WERI-Rb-1 (cell line): ENCODE results near the gene POLDIP3.

Experiments
- DNase-seq: peaks from one replicate; pipeline ENCODE4 v3.0.0-alpha.2; 2020
- H3K27ac ChIP-seq: fragments of 250-450 bp; sonication (Bioruptor Pico); 2 replicates; pipeline ENCODE4 v1.5.1; 2020; ENCODE audit warnings: mild to moderate bottlenecking, moderate library complexity
- H3K27me3 ChIP-seq: fragments of 250-450 bp; sonication (Bioruptor Pico); 2 replicates; pipeline ENCODE4 v1.5.1; 2021; ENCODE audit warnings: mild to moderate bottlenecking, low read depth, moderate library complexity; ENCODE audit not compliant: insufficient read depth, severe bottlenecking
- H3K36me3 ChIP-seq: fragments of 250-450 bp; sonication (Bioruptor Pico); 2 replicates; pipeline ENCODE4 v1.5.1; 2020; ENCODE audit warnings: mild to moderate bottlenecking, moderate library complexity
- H3K4me3 ChIP-seq: 2 replicates; pipeline ENCODE4 v1.5.1; 2011; ENCODE audit warnings: low read depth, mild to moderate bottlenecking, control low read depth, low read length
- H3K9me3 ChIP-seq: fragments of 250-450 bp; sonication (Bioruptor Pico); 2 replicates; pipeline ENCODE4 v1.5.1; 2021; ENCODE audit warnings: mild to moderate bottlenecking, moderate library complexity; ENCODE audit not compliant: severe bottlenecking
- TF ChIP-seq, protein P1 (sequence below): IDR thresholded peaks from 2 replicates; pipeline ENCODE4 v1.5.1; 2011; ENCODE audit warnings: low read depth, mild to moderate bottlenecking, control low read depth, inconsistent platforms, low read length

POLDIP3 gene

DNA sequence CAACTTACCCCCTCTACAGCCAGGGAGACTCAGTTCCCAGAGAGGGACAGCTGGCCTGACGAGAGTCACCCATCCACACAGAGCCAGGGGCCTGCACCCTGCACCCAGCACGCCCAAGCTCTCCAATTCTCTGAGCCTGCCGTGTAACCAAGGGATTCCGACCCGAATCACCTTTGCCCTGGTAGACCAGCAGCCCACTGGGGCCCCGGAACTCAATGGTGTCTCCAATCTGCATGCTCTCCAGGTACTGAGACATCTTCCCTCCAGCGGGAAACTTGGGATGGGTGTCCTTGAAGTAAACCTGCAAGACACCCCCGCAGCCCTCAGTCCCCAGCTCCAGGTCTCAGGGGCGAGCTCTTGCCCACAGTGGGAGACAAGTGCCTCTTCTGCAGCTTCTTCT, 13.3 kb upstream of the POLDIP3 start:
- Histone ChIP-seq H3K4me3 (no peak overlapping the region), H3K27ac (no peak overlapping the region), H3K27me3 (no peaks in the 10 kb centered on the region), H3K9me3 (no peaks in the 10 kb centered on the region), H3K36me3 (peaks cover 64% of the 10 kb centered on the region)
- DNase-seq: no peak
- TF ChIP-seq, protein P1, sequence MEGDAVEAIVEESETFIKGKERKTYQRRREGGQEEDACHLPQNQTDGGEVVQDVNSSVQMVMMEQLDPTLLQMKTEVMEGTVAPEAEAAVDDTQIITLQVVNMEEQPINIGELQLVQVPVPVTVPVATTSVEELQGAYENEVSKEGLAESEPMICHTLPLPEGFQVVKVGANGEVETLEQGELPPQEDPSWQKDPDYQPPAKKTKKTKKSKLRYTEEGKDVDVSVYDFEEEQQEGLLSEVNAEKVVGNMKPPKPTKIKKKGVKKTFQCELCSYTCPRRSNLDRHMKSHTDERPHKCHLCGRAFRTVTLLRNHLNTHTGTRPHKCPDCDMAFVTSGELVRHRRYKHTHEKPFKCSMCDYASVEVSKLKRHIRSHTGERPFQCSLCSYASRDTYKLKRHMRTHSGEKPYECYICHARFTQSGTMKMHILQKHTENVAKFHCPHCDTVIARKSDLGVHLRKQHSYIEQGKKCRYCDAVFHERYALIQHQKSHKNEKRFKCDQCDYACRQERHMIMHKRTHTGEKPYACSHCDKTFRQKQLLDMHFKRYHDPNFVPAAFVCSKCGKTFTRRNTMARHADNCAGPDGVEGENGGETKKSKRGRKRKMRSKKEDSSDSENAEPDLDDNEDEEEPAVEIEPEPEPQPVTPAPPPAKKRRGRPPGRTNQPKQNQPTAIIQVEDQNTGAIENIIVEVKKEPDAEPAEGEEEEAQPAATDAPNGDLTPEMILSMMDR: no peak

DNA sequence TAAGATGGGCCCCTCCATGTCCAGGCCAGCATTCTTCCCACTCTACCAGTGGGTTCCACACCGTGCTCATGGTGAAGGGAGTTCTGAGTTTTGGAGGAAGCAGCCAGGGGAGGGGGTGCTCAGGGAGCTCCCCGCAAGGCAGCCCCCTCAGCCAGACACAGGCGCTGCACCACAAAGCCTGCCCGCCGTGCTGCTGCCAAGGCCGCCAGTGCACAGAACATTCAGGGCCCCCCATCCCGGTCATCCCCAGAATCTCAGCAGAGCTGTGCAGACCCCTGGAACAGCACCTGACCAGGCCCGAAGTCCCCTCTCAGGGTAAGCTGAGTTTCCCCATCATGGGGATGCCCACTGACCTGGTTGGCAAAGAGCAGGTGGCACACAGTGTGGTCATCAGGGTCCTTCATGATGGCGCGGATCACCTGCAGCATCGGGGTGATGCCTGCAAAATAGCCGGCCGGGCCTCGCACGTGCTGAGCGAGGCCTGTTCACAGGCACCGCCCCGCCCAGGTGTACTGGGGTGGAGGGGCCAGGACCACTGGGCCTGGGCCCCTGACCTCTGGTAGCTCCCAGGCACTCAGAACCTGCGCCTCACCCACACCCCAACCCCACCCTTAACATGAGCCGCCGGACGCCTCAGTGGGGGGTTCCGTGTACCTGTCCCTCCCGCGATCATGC, 12.4 kb upstream of the POLDIP3 start:
- Histone ChIP-seq H3K9me3 (no peaks in the 10 kb centered on the region), H3K27ac (no peak overlapping the region), H3K36me3 (peaks cover 60% of the 10 kb centered on the region), H3K27me3 (no peaks in the 10 kb centered on the region), H3K4me3 (no peak overlapping the region)
- TF ChIP-seq, protein P1: no peak
- DNase-seq: no peak

DNA sequence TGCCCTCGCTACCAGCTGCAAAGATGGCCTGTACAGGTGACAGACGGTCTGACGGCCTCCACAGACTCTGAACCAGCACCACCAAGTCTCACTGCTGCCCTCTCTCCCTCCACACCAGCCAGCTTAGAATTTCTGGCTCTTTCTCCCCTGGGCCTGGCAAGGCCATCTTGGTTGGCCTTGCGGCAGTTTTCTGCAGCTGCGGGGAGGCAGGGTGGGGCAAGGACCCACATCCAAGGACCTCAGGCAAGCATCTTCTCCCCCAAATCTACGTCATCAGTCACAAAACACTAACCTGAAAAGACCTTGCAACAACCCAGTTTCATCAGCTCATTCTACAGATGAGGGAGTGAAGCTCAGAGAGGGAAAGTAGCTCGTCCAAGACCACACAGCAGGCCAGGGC, 11.7 kb upstream of the POLDIP3 start:
- Histone ChIP-seq H3K4me3 (no peak overlapping the region), H3K36me3 (peaks cover 53% of the 10 kb centered on the region), H3K27ac (no peak overlapping the region), H3K9me3 (no peaks in the 10 kb centered on the region), H3K27me3 (no peaks in the 10 kb centered on the region)
- TF ChIP-seq, protein P1: no peak
- DNase-seq: no peak

DNA sequence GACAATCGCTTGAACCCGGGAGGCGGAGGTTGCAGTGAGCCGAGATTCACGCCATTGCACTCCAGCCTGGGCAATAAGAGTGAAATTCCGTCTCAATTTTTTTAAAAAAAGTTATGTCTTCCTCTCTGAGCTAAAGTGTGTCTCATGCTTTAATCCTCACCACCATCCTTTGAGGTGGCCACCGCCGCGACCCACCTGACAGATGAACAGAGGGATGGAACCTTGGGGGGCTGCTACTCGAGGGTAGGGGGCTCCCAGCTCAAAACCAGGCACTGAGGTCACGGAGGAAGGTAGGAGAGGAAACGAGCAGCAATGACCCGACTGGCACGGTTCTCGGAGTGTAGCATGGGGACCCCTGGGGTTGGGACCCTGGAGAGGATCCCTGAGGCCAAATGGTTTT, 10.7 kb upstream of the POLDIP3 start:
- Histone ChIP-seq H3K36me3 (peaks cover 45% of the 10 kb centered on the region), H3K27ac (no peak overlapping the region), H3K9me3 (no peaks in the 10 kb centered on the region), H3K4me3 (no peak overlapping the region), H3K27me3 (no peaks in the 10 kb centered on the region)
- TF ChIP-seq, protein P1: no peak
- DNase-seq: no peak

DNA sequence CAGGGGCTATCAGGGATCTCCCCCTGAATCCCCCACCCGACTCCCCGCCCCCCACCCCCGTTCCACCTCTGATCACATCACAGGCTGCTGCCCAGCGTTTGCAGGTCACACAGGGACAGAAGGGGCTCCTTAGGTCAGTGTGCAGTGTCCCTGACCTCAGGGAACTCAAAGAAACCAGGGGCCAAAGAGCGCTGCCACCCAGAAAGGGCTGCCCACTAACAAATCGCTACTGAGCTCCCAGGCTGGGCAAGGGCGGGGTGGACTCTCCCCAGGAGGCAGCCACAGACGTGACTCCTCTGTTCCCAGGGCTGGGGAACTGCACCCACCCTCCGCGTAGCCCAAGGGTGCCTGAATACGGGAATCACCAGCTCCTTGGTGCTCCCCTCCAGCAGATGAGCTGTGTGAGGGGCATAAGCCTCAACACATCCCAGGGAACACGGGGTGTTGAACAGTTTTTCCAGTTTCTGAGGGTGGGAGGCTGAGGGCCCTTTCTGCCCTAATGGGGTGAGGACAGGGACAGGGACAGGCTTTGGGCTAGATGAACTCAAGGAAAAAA, 9.9 kb upstream of the POLDIP3 start:
- H3K36me3 ChIP-seq: peaks cover 40% of the 10 kb centered on the region
- no peaks in the 10 kb centered on the region for H3K9me3 ChIP-seq
- no peak for DNase-seq
- H3K4me3 ChIP-seq: no peak overlapping the region
- H3K27ac ChIP-seq: no peak overlapping the region
- no peaks in the 10 kb centered on the region for H3K27me3 ChIP-seq
- TF ChIP-seq, protein P1: no peak
